B cell (primary cell): ENCODE measurements around the gene NSD1.

Experiments
- CTCF ChIP-seq: fragments of 200-600 bp; IDR thresholded peaks from one replicate; pipeline ENCODE4 v1.8.0; 2022; ENCODE audit warnings: antibody characterized with exemption, mild to moderate bottlenecking
- EZH2 ChIP-seq: IDR thresholded peaks from 2 replicates; pipeline ENCODE4 v1.6.1; 2012; ENCODE audit warnings: borderline replicate concordance, low read depth, mild to moderate bottlenecking, moderate library complexity, low read length; ENCODE audit not compliant: insufficient read depth, poor library complexity, severe bottlenecking

GRCh38 chr5:177085985-177086653 is 47.5 kb upstream of the NSD1 start:
- TF ChIP-seq CTCF (no peak), EZH2 (no peak)
